ENCODE measurements around the gene LGALS3BP. TPM values are rescaled to one million over a fixed set of nuclear protein-coding genes. Genes with fewer than 3 reads are reported as not detected.

LGALS3BP gene
- polyA plus RNA-seq, 1 donor: 325 TPM

DNA sequence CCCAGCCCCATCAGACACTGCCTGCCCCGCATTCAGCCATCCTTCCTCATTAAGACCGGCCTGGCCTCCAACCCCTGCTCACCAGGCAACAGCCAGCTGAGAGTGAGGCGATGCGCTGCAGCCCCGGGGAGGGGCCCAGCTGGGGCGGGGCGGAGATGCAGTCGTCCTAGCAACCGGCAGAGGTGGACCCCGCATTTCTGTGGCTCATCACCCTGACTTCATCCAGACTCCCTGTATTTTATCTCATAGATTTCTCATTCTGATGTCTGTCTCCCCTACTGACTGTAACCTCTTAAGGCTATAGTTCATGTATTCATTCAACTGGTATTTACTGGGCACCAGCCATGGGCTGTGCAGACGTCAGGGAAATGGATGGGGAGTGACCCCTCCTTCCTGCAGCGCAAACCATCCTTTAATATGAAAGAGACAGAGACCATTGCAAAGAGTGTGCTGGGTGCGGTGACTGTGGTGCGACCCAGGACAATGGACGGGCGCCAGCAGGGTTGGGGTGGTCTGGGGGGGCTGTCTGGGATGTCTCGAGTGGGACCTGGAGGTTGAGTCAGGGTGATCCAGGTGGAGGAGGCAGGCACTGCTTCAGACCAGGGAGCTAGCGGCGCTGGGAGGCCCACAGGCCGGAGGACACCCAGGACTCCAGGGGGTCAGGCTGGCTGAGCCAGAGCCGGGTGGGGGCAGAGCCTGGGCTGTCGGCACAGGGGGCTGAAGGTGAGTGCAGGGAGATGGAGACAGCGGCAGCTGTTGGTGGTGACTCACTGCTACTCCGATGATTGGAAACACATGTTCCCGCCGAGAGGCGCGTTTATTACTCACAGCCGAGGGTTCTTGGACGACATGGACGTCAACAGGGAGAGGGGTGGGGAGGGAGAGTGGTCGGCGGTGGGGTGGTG, 44.1 kb downstream of the LGALS3BP start:
- peak in 1 of 2 donors; percentile 55 for DNase-seq
- no peak overlapping the region for H3K27ac ChIP-seq (ENCODE audit: low read length)
- WGBS (ENCODE audit: insufficient coverage, low lambda C conversion rate): no CpG with 5 or more reads among the region's 33 CpGs
- H3K27me3 ChIP-seq (ENCODE audit: control insufficient read depth, insufficient read depth, low read length): no peaks in the 10 kb centered on the region
- H3K4me3 ChIP-seq (ENCODE audit: low read length): no peak overlapping the region
- H3K36me3 ChIP-seq (ENCODE audit: control insufficient read depth, insufficient read depth, low read length): no peaks in the 10 kb centered on the region
- no peaks in the 10 kb centered on the region for H3K9me3 ChIP-seq (ENCODE audit: control insufficient read depth, low read depth, low read length)
- H3K4me1 ChIP-seq (ENCODE audit: control insufficient read depth, insufficient read depth, low read length): peaks cover 12% of the 10 kb centered on the region

DNA sequence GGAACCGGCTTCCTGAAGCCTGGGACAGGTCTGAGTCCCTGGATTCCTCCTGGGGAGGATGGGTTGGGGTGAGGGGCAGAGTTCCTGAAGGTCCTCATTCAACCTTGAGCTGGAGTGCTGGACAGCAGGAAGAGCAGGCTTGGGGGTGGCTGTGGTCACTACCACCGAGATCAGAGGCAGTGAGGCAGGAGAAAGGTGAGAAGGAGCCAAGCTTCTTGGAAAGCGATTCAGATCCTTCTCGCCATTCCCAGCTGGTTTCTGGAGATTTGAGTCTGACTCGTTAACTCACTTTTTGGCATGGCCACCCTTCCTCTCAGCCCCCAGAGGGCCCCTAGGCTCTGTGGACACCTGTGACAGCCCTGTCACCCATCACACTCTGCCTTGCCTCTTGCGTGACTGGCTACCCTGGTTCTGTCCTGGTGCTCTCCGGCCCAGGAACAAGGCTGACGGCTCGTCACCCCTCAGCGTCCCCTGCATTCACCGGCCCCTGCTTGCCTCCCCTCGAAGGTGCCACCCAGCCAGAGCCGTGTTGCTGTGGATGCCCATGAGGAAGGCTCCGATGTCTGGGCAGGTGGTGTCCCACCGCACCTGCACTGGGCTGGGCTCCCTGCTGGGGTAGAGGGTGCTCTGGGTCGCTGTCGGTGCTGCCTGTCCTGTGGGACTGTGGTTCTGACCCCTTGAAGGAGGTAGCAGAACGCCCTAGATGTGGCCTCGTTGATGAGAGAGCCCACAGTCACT, 44.9 kb downstream of the LGALS3BP start:
- H3K9me3 ChIP-seq (ENCODE audit: control insufficient read depth, low read depth, low read length): no peaks in the 10 kb centered on the region
- H3K36me3 ChIP-seq (ENCODE audit: control insufficient read depth, insufficient read depth, low read length): no peaks in the 10 kb centered on the region
- no peak overlapping the region for H3K4me3 ChIP-seq (ENCODE audit: low read length)
- WGBS (ENCODE audit: insufficient coverage, low lambda C conversion rate): no CpG with 5 or more reads among the region's 19 CpGs
- no peak for DNase-seq
- no peaks in the 10 kb centered on the region for H3K27me3 ChIP-seq (ENCODE audit: control insufficient read depth, insufficient read depth, low read length)
- peaks cover 11% of the 10 kb centered on the region for H3K4me1 ChIP-seq (ENCODE audit: control insufficient read depth, insufficient read depth, low read length)
- peak overlapping the region; percentile 70 for H3K27ac ChIP-seq (ENCODE audit: low read length)

DNA sequence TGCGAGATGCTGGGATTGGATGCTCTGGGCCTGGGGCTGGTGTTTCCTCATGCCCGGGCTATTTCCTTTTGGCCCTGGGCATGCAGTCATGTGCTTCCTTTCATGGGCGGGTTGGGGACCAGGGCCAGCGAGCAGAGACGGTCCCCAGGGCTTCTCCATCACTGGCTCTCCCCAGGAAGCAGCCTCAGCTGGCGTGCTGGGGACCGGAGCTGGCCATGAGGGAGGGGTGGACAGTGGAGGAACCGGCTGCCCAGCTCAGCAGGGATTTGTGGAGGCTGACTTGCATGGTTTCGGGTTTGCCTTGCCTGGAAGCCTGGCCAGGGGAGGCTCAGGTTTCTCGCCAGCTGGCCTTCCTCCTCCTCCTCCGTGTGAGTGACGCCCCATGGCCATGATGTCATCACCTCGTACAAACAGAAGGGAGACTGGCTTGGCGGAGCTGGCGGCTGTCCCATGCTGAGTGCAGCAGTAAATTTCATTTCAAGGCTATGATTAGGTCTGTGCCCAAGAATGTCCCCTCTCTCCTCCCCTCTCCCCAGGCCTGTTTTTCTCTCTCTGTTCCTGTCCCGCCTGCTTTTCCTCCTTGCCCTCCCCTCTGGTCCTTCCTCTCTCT, 45.7 kb downstream of the LGALS3BP start:
- peak overlapping the region; percentile 70 for H3K27ac ChIP-seq (ENCODE audit: low read length)
- peak; percentile 70 to 78 for DNase-seq
- no peaks in the 10 kb centered on the region for H3K9me3 ChIP-seq (ENCODE audit: control insufficient read depth, low read depth, low read length)
- H3K27me3 ChIP-seq (ENCODE audit: control insufficient read depth, insufficient read depth, low read length): no peaks in the 10 kb centered on the region
- 80% methylated on average over 1 of the region's 16 CpGs for whole genome bisulfite sequencing (ENCODE audit: insufficient coverage, low lambda C conversion rate)
- H3K4me3 ChIP-seq (ENCODE audit: low read length): no peak overlapping the region
- no peaks in the 10 kb centered on the region for H3K36me3 ChIP-seq (ENCODE audit: control insufficient read depth, insufficient read depth, low read length)
- H3K4me1 ChIP-seq (ENCODE audit: control insufficient read depth, insufficient read depth, low read length): peaks cover 11% of the 10 kb centered on the region

DNA sequence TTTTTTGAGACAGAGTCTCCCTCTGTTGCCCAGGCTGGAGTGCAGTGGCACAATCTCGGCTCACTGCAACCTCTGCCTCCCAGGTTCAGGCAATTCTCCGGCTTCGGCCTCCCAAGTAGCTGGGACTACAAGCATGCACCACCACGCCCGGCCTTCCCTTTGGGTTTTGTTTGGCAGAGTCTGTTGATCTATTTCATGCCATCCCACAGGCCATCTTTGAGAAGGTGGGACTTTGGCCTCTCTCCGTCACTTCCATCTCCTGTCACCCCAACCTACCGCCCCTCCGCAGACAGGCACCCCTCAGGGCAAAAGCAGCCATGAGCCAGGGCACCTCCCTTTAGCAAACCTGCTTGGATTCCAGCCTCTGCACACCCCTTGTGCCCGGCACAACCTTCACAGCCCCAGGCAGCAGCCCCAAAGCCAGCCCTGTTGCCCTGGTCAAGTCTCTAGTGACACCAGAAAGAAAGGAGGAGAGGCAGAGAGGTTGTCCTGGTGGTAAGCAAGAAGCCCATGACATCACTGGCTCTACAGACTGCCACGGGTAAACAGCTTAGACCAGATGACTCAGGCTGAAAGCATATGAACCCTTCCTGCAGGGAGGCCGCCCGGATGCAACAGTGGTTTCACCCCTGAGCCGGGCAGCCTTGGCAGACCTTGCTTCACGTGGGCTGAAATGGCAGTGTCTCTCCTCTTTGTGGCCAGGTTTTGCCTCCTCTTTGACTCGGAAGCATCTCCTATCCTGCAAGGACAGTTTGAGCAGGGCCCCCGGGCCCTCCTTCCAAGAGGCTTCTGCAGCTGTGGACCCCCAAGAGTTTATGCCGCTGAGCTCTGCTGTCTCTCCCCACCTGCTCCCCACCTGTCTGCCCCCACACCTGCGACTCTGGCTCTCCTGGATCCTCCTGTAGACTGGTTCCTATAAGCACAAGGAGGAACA, 46.4 kb downstream of the LGALS3BP start:
- H3K9me3 ChIP-seq (ENCODE audit: control insufficient read depth, low read depth, low read length): no peaks in the 10 kb centered on the region
- DNase-seq: no peak
- no peaks in the 10 kb centered on the region for H3K36me3 ChIP-seq (ENCODE audit: control insufficient read depth, insufficient read depth, low read length)
- H3K27me3 ChIP-seq (ENCODE audit: control insufficient read depth, insufficient read depth, low read length): no peaks in the 10 kb centered on the region
- no peak overlapping the region for H3K4me3 ChIP-seq (ENCODE audit: low read length)
- H3K27ac ChIP-seq (ENCODE audit: low read length): peak overlapping the region; percentile 70
- H3K4me1 ChIP-seq (ENCODE audit: control insufficient read depth, insufficient read depth, low read length): peaks cover 11% of the 10 kb centered on the region
- WGBS (ENCODE audit: insufficient coverage, low lambda C conversion rate): 93% methylated on average over 3 of the region's 18 CpGs

GRCh38 chr17:78929908-78930775, 49.6 kb downstream of the LGALS3BP start:
- Histone ChIP-seq H3K27ac (ENCODE audit: low read length) (no peak overlapping the region), H3K4me1 (ENCODE audit: control insufficient read depth, insufficient read depth, low read length) (peaks cover 17% of the 10 kb centered on the region), H3K27me3 (ENCODE audit: control insufficient read depth, insufficient read depth, low read length) (peaks cover 2% of the 10 kb centered on the region), H3K9me3 (ENCODE audit: control insufficient read depth, low read depth, low read length) (no peaks in the 10 kb centered on the region), H3K36me3 (ENCODE audit: control insufficient read depth, insufficient read depth, low read length) (no peaks in the 10 kb centered on the region), H3K4me3 (ENCODE audit: low read length) (no peak overlapping the region)
- WGBS (ENCODE audit: insufficient coverage, low lambda C conversion rate): no CpG with 5 or more reads among the region's 31 CpGs
- DNase-seq: no peak

DNA sequence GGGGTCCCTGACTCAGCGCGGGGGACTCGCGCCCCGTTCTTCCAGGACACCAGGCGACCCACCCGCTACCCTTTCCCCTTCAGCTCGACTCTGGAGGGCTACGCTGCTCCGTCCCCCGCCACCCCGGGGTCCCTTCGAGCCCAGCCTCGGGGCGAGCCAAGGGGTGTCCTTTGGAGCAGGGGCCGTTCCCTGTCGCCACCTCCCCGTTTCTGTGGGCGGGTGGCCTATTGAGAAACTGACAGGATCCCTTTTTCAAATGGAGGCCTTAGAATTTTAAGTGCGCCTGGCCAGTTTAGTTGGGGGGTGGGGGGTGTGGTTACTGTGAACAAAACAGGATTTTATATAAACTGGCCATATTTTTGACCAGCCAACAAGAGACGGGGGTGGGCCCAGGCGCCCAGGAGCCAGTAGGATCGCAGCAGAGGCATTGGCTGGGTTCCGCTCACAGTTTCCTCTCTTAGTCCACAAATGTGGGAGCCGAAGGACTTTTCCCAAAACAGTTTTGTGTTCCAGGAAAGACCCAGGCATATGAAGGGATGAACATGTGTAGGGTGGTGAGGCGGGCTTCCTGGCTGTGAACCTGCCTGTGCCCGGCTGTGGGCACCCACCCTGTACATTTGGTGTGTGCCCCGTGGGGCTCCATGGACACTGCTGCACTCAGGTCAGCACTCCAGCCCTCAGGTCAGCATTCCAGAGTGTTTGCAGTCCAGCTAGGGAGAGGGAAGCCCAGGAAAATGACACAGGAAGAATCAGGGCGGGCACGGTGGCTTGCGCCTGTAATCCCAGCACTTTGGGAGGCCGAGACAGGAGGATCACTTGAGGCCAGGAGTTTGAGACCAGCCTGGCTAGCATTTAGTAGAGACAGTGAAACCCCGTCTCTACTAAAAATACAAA, 53.8 kb downstream of the LGALS3BP start:
- Histone ChIP-seq H3K9me3 (ENCODE audit: control insufficient read depth, low read depth, low read length) (no peaks in the 10 kb centered on the region), H3K36me3 (ENCODE audit: control insufficient read depth, insufficient read depth, low read length) (no peaks in the 10 kb centered on the region), H3K27me3 (ENCODE audit: control insufficient read depth, insufficient read depth, low read length) (peaks cover 2% of the 10 kb centered on the region), H3K27ac (ENCODE audit: low read length) (peak overlapping the region; percentile 86), H3K4me1 (ENCODE audit: control insufficient read depth, insufficient read depth, low read length) (peaks cover 21% of the 10 kb centered on the region), H3K4me3 (ENCODE audit: low read length) (peak overlapping the region; percentile 61)
- no CpG with 5 or more reads among the region's 33 CpGs for WGBS (ENCODE audit: insufficient coverage, low lambda C conversion rate)
- DNase-seq: peak in 1 of 2 donors; percentile 64

- WGBS (ENCODE audit: insufficient coverage, low lambda C conversion rate): no CpG with 5 or more reads among the region's 52 CpGs
- peak within 1 kb of the TSS; percentile 61 for H3K4me3 ChIP-seq (ENCODE audit: low read length)
- peak; percentile 79 to 81 for DNase-seq
- peaks cover 27% of the 10 kb centered on the region for H3K4me1 ChIP-seq (ENCODE audit: control insufficient read depth, insufficient read depth, low read length)
- peaks cover 2% of the 10 kb centered on the region for H3K27me3 ChIP-seq (ENCODE audit: control insufficient read depth, insufficient read depth, low read length)
- peak within 1 kb of the TSS; percentile 86 for H3K27ac ChIP-seq (ENCODE audit: low read length)
- H3K36me3 ChIP-seq (ENCODE audit: control insufficient read depth, insufficient read depth, low read length): no peaks in the 10 kb centered on the region
- no peaks in the 10 kb centered on the region for H3K9me3 ChIP-seq (ENCODE audit: control insufficient read depth, low read depth, low read length)
Measured at GRCh38 chr17:78925234-78925633, 54.5 kb downstream of the LGALS3BP start, which contains the start of gene TIMP2. TIMP2 (minus strand) TSS chr17:78925387; CDS start chr17:78925088, 299 bp downstream.

GRCh38 chr17:78924481-78925151, 55.1 kb downstream of the LGALS3BP start:
- DNase-seq: peak in 1 of 2 donors; percentile 34
- no peaks in the 10 kb centered on the region for H3K36me3 ChIP-seq (ENCODE audit: control insufficient read depth, insufficient read depth, low read length)
- no peaks in the 10 kb centered on the region for H3K9me3 ChIP-seq (ENCODE audit: control insufficient read depth, low read depth, low read length)
- H3K4me3 ChIP-seq (ENCODE audit: low read length): peak overlapping the region; percentile 48
- WGBS (ENCODE audit: insufficient coverage, low lambda C conversion rate): no CpG with 5 or more reads among the region's 64 CpGs
- peaks cover 2% of the 10 kb centered on the region for H3K27me3 ChIP-seq (ENCODE audit: control insufficient read depth, insufficient read depth, low read length)
- H3K27ac ChIP-seq (ENCODE audit: low read length): peak overlapping the region; percentile 38
- H3K4me1 ChIP-seq (ENCODE audit: control insufficient read depth, insufficient read depth, low read length): peaks cover 34% of the 10 kb centered on the region
